IMR-90 (cell line): ENCODE data around the gene LAMB1. TPM values are rescaled to one million over a fixed set of nuclear protein-coding genes. Genes with fewer than 3 reads are reported as not detected.

Experiments used
- ATAC-seq: fragments of 200-7000 bp; cut with Tn5 transposase; 2 replicates; pipeline ENCODE4 v1.9.1; 2020; ENCODE audit warnings: low read depth, mild to moderate bottlenecking, moderate library complexity
- BruUV-seq: library from RNA; stranded (reverse); fragments of 400-500 nt; replicated peaks from 2 replicates; lab custom pipeline; 2021; lab: Mats Ljungman, UMichigan
- CTCF ChIA-PET: fragments of 300-600 bp; formaldehyde crosslinking; extraction: SDS; loops from one replicate; lab custom pipeline; 2021; ENCODE audit warnings: antibody characterized with exemption; lab: Yijun Ruan, JAX
- POLR2A ChIA-PET: fragments of 300-600 bp; sonication (Branson Sonifier 250); formaldehyde crosslinking; loops from one replicate; lab custom pipeline; 2022; ENCODE audit warnings: antibody characterized with exemption; ENCODE audit not compliant: unreplicated experiment; lab: Charles Lee
- DNase-seq: peaks from one replicate; pipeline ENCODE4 v3.0.0; 2013
- H2AFZ ChIP-seq: replicated peaks from 2 replicates; pipeline ENCODE3; 2013; ENCODE audit warnings: low read length, mild to moderate bottlenecking; ENCODE audit not compliant: poor library complexity
- H2AK5ac ChIP-seq: 2 replicates; pipeline ENCODE4 v1.6.1; 2013; ENCODE audit warnings: low read depth, low read length, inconsistent platforms
- H2AK9ac ChIP-seq: replicated peaks from 2 replicates; pipeline ENCODE3; 2013; ENCODE audit warnings: mild to moderate bottlenecking, low read depth, low read length, moderate library complexity; ENCODE audit not compliant: poor library complexity
- H2BK120ac ChIP-seq: 2 replicates; pipeline ENCODE4 v1.6.1; 2013; ENCODE audit warnings: low read depth, low read length, inconsistent platforms
- H2BK15ac ChIP-seq: 3 replicates; pipeline ENCODE4 v1.6.1; 2013; ENCODE audit warnings: low read depth, low read length, inconsistent platforms
- H2BK20ac ChIP-seq: 2 replicates; pipeline ENCODE4 v1.6.1; 2013; ENCODE audit warnings: low read depth, mild to moderate bottlenecking, inconsistent platforms, low read length, moderate library complexity
- H2BK5ac ChIP-seq: 2 replicates; pipeline ENCODE4 v1.6.1; 2013; ENCODE audit warnings: mild to moderate bottlenecking, low read depth, low read length, inconsistent platforms; ENCODE audit not compliant: poor library complexity, severe bottlenecking
- H3K14ac ChIP-seq: replicated peaks from 2 replicates; pipeline ENCODE4 v1.6.1; 2013; ENCODE audit warnings: low read depth, low read length, inconsistent platforms
- H3K18ac ChIP-seq: 2 replicates; pipeline ENCODE4 v1.6.1; 2013; ENCODE audit warnings: low read depth, low read length, control low read depth
- H3K23ac ChIP-seq: 2 replicates; pipeline ENCODE4 v1.6.1; 2013; ENCODE audit warnings: low read depth, low read length, inconsistent platforms
- H3K27ac ChIP-seq: 2 replicates; pipeline ENCODE4 v1.5.1; 2013; ENCODE audit warnings: mild to moderate bottlenecking, control low read depth, low read length; ENCODE audit not compliant: insufficient read depth
- H3K27me3 ChIP-seq: 2 replicates; pipeline ENCODE4 v1.6.1; 2013; ENCODE audit warnings: low read length; ENCODE audit not compliant: control insufficient read depth, insufficient read depth
- H3K36me3 ChIP-seq: 2 replicates; pipeline ENCODE4 v1.6.1; 2013; ENCODE audit warnings: low read length, mixed read lengths; ENCODE audit not compliant: control insufficient read depth, insufficient read depth
- H3K4ac ChIP-seq: 2 replicates; pipeline ENCODE4 v1.6.1; 2013; ENCODE audit warnings: low read depth, low read length, inconsistent platforms
- H3K4me1 ChIP-seq: 2 replicates; pipeline ENCODE4 v1.6.1; 2013; ENCODE audit warnings: low read length, mixed read lengths; ENCODE audit not compliant: control insufficient read depth, insufficient read depth
- H3K4me2 ChIP-seq: 2 replicates; pipeline ENCODE4 v1.6.1; 2013; ENCODE audit warnings: low read depth, mild to moderate bottlenecking, control low read depth, low read length, moderate library complexity
- H3K4me3 ChIP-seq: 2 replicates; pipeline ENCODE4 v1.5.1; 2013; ENCODE audit warnings: low read depth, mild to moderate bottlenecking, control low read depth, low read length, moderate library complexity; ENCODE audit not compliant: insufficient read depth
- H3K56ac ChIP-seq: 2 replicates; pipeline ENCODE4 v1.6.1; 2013; ENCODE audit warnings: low read length, inconsistent platforms; ENCODE audit not compliant: insufficient read depth; ENCODE audit errors: extremely low read depth
- H3K79me1 ChIP-seq, 2 experiments: 2 replicates each; pipeline ENCODE4 v1.6.1; 2013; ENCODE audit warnings: low read length in 2 of 2, inconsistent platforms in 1 of 2, low read depth in 1 of 2
- H3K9ac ChIP-seq: 2 replicates; pipeline ENCODE4 v1.6.1; 2013; ENCODE audit warnings: low read depth, low read length, control low read depth
- H3K9me1 ChIP-seq: 2 replicates; pipeline ENCODE4 v1.6.1; 2013; ENCODE audit warnings: low read length, inconsistent platforms; ENCODE audit not compliant: insufficient read depth
- H3K9me3 ChIP-seq: 2 replicates; pipeline ENCODE4 v1.6.1; 2013; ENCODE audit warnings: low read length; ENCODE audit not compliant: control insufficient read depth, insufficient read depth
- H4K20me1 ChIP-seq: 2 replicates; pipeline ENCODE4 v1.6.1; 2013; ENCODE audit warnings: low read length, inconsistent platforms; ENCODE audit not compliant: insufficient read depth
- H4K5ac ChIP-seq: 2 replicates; pipeline ENCODE4 v1.6.1; 2013; ENCODE audit warnings: mild to moderate bottlenecking, low read depth, low read length, control low read depth
- H4K8ac ChIP-seq, 2 experiments: 2 replicates each; pipeline ENCODE4 v1.6.1; 2013; ENCODE audit warnings: low read depth in 2 of 2, low read length in 2 of 2, control low read depth in 1 of 2, inconsistent platforms in 1 of 2
- H4K91ac ChIP-seq: 2 replicates; pipeline ENCODE4 v1.6.1; 2013; ENCODE audit warnings: low read depth, low read length, inconsistent platforms; ENCODE audit not compliant: insufficient read depth
- BHLHE40 ChIP-seq: fragments of 150-350 bp; IDR thresholded peaks from 2 replicates; pipeline ENCODE4 v1.6.1; 2016; ENCODE audit warnings: mild to moderate bottlenecking, low read depth, low read length
- CEBPB ChIP-seq: IDR thresholded peaks from 2 replicates; pipeline ENCODE4 v1.6.1; 2012; ENCODE audit warnings: low read depth, low read length, improper control_type of control experiment
- CHD1 ChIP-seq: IDR thresholded peaks from 2 replicates; pipeline ENCODE4 v1.6.1; 2012; ENCODE audit warnings: low read depth, low read length, improper control_type of control experiment
- FOS ChIP-seq: fragments of 150-350 bp; IDR thresholded peaks from 2 replicates; pipeline ENCODE4 v1.6.1; 2016; ENCODE audit warnings: low read depth, low read length
- MAFK ChIP-seq: IDR thresholded peaks from 2 replicates; pipeline ENCODE4 v1.6.1; 2012; ENCODE audit warnings: low read depth, low read length, improper control_type of control experiment
- MAZ ChIP-seq: IDR thresholded peaks from 2 replicates; pipeline ENCODE4 v1.6.1; 2012; ENCODE audit warnings: low read depth, mild to moderate bottlenecking, low read length, improper control_type of control experiment, moderate library complexity, borderline replicate concordance
- MXI1 ChIP-seq: IDR thresholded peaks from 2 replicates; pipeline ENCODE4 v1.6.1; 2012; ENCODE audit warnings: low read depth, mild to moderate bottlenecking, low read length, moderate library complexity, borderline replicate concordance
- NFE2L2 ChIP-seq: fragments of 150-350 bp; IDR thresholded peaks from 2 replicates; pipeline ENCODE4 v1.6.1; 2016; ENCODE audit warnings: low read depth, mild to moderate bottlenecking, low read length
- POLR2A ChIP-seq: IDR thresholded peaks from 2 replicates; pipeline ENCODE4 v1.6.1; 2012; ENCODE audit warnings: mild to moderate bottlenecking, low read depth, low read length
- RAD21 ChIP-seq: IDR thresholded peaks from 2 replicates; pipeline ENCODE4 v1.6.1; 2012; ENCODE audit warnings: low read length, improper control_type of control experiment
- RCOR1 ChIP-seq: IDR thresholded peaks from 2 replicates; pipeline ENCODE4 v1.6.1; 2012; ENCODE audit warnings: mild to moderate bottlenecking, low read length, improper control_type of control experiment; ENCODE audit not compliant: insufficient replicate concordance
- RFX5 ChIP-seq: IDR thresholded peaks from 2 replicates; pipeline ENCODE4 v1.8.0; 2012; ENCODE audit warnings: low read depth, mild to moderate bottlenecking, low read length, moderate library complexity
- SMC3 ChIP-seq: fragments of 150-350 bp; IDR thresholded peaks from 2 replicates; pipeline ENCODE4 v1.6.1; 2016; ENCODE audit warnings: low read depth, mild to moderate bottlenecking, antibody characterized with exemption, low read length, moderate library complexity
- USF2 ChIP-seq: fragments of 150-350 bp; IDR thresholded peaks from 2 replicates; pipeline ENCODE4 v1.6.1; 2017; ENCODE audit warnings: mild to moderate bottlenecking, antibody characterized with exemption, low read length, low read depth
- WGBS, 2 experiments: methylation state at CpG; one replicate each; pipeline versions ENCODE4 v1.1.5 to v1.1.7; 2013; ENCODE audit warnings: missing lambda C conversion rate in 2 of 2; ENCODE audit not compliant: insufficient read length in 1 of 2; ENCODE audit errors: extremely low coverage in 2 of 2; 5-methylcytosine and 5-hydroxymethylcytosine counted together
- dilution Hi-C: fragments of 300-500 bp; cut with HindIII; formaldehyde crosslinking; loops from one replicate; pipeline ENCODE4 v1.14.3; 2018; ENCODE audit warnings: low sequenced_read_pairs; ENCODE audit not compliant: unreplicated experiment
- in situ Hi-C: fragments of 300-500 bp; cut with MboI; formaldehyde crosslinking; loops from 3 replicates; pipeline ENCODE4 v1.14.3; 2019; ENCODE audit warnings: low sequenced_read_pairs, inconsistent platforms, mixed read lengths
- intact Hi-C: fragments of 100-400 bp; cut with micrococcal nuclease; formaldehyde crosslinking; loops from 2 replicates; pipeline ENCODE4 v1.10.0; 2022
- polyA plus RNA-seq, 3 experiments: library from polyadenylated mRNA; depleted of rRNA; stranded (reverse); fragments of >200 nt; gene quantifications; 2 replicates each; pipeline ENCODE4 v1.2.3, GENCODE V29; 2012; ENCODE audit warnings: low replicate concordance in 1 of 3
- total RNA-seq: library from RNA; depleted of rRNA; stranded (reverse); fragments of >200 nt; gene quantifications from 2 replicates; pipeline ENCODE4 v1.2.3, GENCODE V29; 2012
- TF ChIP-seq, protein P1 (sequence below): fragments of 150-350 bp; IDR thresholded peaks from 2 replicates; pipeline ENCODE4 v1.6.1; 2016; ENCODE audit warnings: low read depth, mild to moderate bottlenecking, low read length, moderate library complexity, borderline replicate concordance
- TF ChIP-seq, protein P2 (sequence below): conservative IDR thresholded peaks from 2 replicates; pipeline ENCODE4 v1.5.1; 2012; ENCODE audit warnings: mild to moderate bottlenecking, low read depth, low read length, improper control_type of control experiment

The LAMB1 gene
- total and polyA plus RNA-seq, 2 of the 4 experiments (the other 2 are of a cell fraction), result 114 to 117 TPM

DNA sequence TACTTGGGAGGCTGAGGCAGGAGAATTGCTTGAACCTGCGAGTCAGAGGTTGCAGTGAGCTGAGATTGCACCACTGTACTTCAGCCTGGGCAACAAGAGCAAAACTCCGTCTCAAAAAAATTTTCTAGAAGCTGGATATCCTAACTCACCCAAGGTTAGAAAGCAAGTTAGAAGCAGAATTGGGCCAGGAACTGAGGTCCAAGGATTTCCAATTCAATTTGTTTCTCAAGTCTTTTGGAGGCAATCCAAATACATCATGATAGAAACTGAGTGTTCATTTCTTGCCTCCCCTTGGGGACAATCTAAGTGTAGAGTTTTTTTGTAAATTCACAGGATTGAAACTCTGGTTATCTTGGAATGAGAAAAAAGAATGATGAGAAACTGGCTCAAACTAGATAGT, 45.5 kb downstream of the LAMB1 start:
- Histone ChIP-seq H3K27ac (no peak overlapping the region), H4K5ac (no peak overlapping the region), H4K8ac (no peak overlapping the region), H2BK120ac (no peak overlapping the region), H3K27me3 (no peaks in the 10 kb centered on the region), H3K18ac (no peak overlapping the region), H2AFZ (no peak overlapping the region), H3K56ac (no peak overlapping the region), H2AK5ac (no peak overlapping the region), H3K4me3 (no peak overlapping the region), H2BK5ac (no peak overlapping the region), H3K23ac (no peak overlapping the region), H3K36me3 (peaks cover 65% of the 10 kb centered on the region), H4K20me1 (peaks cover 29% of the 10 kb centered on the region), H3K9me1 (peaks cover 20% of the 10 kb centered on the region), H3K79me1 (peaks cover 4 to 42% of the 10 kb centered on the region in 2 experiments; a peak in 3 of 4 replicates), H2AK9ac (no peak overlapping the region), H4K91ac (no peak overlapping the region), H3K9me3 (no peaks in the 10 kb centered on the region), H3K4me1 (peaks cover 17% of the 10 kb centered on the region), H3K9ac (no peak overlapping the region), H2BK15ac (no peak overlapping the region), H3K14ac (no peak overlapping the region), H3K4me2 (no peak overlapping the region), H3K4ac (no peak overlapping the region), H2BK20ac (no peak overlapping the region)
- in situ Hi-C loops (no loop called here), intact Hi-C loops (no loop called here), dilution Hi-C loops (no loop called here)
- no CpG with 5 or more reads among the region's 2 CpGs for WGBS, 2 experiments
- no peak for TF ChIP-seq MXI1
- TF ChIP-seq SMC3, result no peak
- no peak for TF ChIP-seq MAFK
- TF ChIP-seq MAZ, result no peak
- TF ChIP-seq NFE2L2, result no peak
- TF ChIP-seq CEBPB, result no peak
- TF ChIP-seq, protein P1, sequence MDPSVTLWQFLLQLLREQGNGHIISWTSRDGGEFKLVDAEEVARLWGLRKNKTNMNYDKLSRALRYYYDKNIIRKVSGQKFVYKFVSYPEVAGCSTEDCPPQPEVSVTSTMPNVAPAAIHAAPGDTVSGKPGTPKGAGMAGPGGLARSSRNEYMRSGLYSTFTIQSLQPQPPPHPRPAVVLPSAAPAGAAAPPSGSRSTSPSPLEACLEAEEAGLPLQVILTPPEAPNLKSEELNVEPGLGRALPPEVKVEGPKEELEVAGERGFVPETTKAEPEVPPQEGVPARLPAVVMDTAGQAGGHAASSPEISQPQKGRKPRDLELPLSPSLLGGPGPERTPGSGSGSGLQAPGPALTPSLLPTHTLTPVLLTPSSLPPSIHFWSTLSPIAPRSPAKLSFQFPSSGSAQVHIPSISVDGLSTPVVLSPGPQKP, result no peak
- no peak for TF ChIP-seq POLR2A
- no peak for TF ChIP-seq USF2
- TF ChIP-seq CHD1, result no peak
- TF ChIP-seq, protein P2, sequence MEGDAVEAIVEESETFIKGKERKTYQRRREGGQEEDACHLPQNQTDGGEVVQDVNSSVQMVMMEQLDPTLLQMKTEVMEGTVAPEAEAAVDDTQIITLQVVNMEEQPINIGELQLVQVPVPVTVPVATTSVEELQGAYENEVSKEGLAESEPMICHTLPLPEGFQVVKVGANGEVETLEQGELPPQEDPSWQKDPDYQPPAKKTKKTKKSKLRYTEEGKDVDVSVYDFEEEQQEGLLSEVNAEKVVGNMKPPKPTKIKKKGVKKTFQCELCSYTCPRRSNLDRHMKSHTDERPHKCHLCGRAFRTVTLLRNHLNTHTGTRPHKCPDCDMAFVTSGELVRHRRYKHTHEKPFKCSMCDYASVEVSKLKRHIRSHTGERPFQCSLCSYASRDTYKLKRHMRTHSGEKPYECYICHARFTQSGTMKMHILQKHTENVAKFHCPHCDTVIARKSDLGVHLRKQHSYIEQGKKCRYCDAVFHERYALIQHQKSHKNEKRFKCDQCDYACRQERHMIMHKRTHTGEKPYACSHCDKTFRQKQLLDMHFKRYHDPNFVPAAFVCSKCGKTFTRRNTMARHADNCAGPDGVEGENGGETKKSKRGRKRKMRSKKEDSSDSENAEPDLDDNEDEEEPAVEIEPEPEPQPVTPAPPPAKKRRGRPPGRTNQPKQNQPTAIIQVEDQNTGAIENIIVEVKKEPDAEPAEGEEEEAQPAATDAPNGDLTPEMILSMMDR, result no peak
- no peak for TF ChIP-seq RAD21
- no peak for TF ChIP-seq FOS
- no peak for TF ChIP-seq RCOR1
- TF ChIP-seq BHLHE40, result no peak
- no peak for TF ChIP-seq RFX5
- DNase-seq (no peak), ATAC-seq (no peak)
- CTCF ChIA-PET, result no interaction called here
- POLR2A ChIA-PET, result no interaction called here
- BruUV-seq, result no TSS peak
